ENCODE results near the gene THRB. TPM values are rescaled to one million over a fixed set of nuclear protein-coding genes. Genes with fewer than 3 reads are reported as not detected.
A peak's percentile ranks its signal among the peaks of the same experiment; 100 is the strongest.

THRB gene
- polyA plus RNA-seq, 1 of the 3 experiments (the other 2 are of a cell fraction) = 0.02 TPM

DNA sequence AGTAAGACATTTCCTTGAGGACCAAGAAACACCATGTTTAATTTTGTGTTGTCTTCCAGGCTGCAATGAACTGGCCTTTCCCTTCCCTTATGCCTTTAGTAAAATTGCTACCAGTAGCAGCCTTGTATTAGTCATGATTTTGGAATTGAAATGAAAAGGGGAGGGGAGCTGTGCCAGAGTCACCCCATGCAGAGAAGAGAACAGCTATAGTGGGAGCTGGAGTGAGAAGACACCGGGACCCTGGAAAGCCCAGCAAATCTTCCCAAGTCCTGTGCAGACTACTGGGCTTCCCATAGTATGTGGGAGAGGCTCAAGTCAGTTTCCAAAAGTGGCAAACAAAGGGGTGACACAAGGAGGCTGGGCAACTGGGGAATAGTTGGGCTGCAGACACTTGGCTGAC is 371.1 kb downstream of the THRB start:
- Histone ChIP-seq H3K9me3 (no peaks in the 10 kb centered on the region), H3K4me2 (0 out of 2 replicates have a peak overlapping the region, but pooled peaks have one; percentile 33), H3K27me3 (ENCODE audit: insufficient read depth) (no peaks in the 10 kb centered on the region), H3K4me3 (ENCODE audit: low read depth in 2 of 2, low read length in 1 of 2) (no peak overlapping the region), H2AFZ (ENCODE audit: low read depth) (peak overlapping the region; percentile 53; the same call in 1 of the 2 replicates), H3K9me2 (no peaks in the 10 kb centered on the region), H3K4me1 (ENCODE audit: control insufficient read depth in 1 of 2, insufficient read depth in 2 of 2, low read depth in 1 of 2, low read length in 1 of 2) (peaks cover 5 to 7% of the 10 kb centered on the region in 2 experiments), H4K20me1 (ENCODE audit: insufficient read depth) (no peaks in the 10 kb centered on the region), H3K79me2 (ENCODE audit: insufficient read depth) (no peaks in the 10 kb centered on the region), H3K27ac (ENCODE audit: low read depth in 2 of 2, low read length in 1 of 2) (no peak overlapping the region), H3F3A (replicated peaks; ENCODE audit: insufficient read depth) (no peaks in the 10 kb centered on the region), H3K9ac (no peak overlapping the region), H3K36me3 (replicated peaks in 1 of 2; ENCODE audit: control insufficient read depth in 1 of 2, insufficient read depth in 2 of 2, low read length in 1 of 2) (no peaks in the 10 kb centered on the region)
- ChIA-PET CTCF (interaction anchor here (1.0 to 1.5 kb wide), 2 partner anchors 35 to 62 kb away, joined by 3 read pairs; no protein-coding TSS in a partner anchor), POLR2A (no interaction called here)
- TF ChIP-seq FOSL2 (IDR thresholded peaks at IDR 0.05; ENCODE audit: borderline replicate concordance, low read depth) (peak; percentile 78), ELF1 (IDR thresholded peaks at IDR 0.05) (no peak), SMC3 (IDR thresholded peaks at IDR 0.05; ENCODE audit: low read depth, low read length) (no peak), JUND (IDR thresholded peaks at IDR 0.05) (peak; percentile 69), YY1 (IDR thresholded peaks at IDR 0.05; ENCODE audit: low read depth) (no peak), NFIC (IDR thresholded peaks at IDR 0.05; ENCODE audit: borderline replicate concordance) (0 out of 2 replicates have a peak, but pooled peaks have one; percentile 11), TCF12 (IDR thresholded peaks at IDR 0.05) (peak; percentile 40; the same call in 1 of the 2 replicates), MXI1 (IDR thresholded peaks at IDR 0.05; ENCODE audit: low read depth, low read length) (no peak)
- TF ChIP-seq, protein P1, sequence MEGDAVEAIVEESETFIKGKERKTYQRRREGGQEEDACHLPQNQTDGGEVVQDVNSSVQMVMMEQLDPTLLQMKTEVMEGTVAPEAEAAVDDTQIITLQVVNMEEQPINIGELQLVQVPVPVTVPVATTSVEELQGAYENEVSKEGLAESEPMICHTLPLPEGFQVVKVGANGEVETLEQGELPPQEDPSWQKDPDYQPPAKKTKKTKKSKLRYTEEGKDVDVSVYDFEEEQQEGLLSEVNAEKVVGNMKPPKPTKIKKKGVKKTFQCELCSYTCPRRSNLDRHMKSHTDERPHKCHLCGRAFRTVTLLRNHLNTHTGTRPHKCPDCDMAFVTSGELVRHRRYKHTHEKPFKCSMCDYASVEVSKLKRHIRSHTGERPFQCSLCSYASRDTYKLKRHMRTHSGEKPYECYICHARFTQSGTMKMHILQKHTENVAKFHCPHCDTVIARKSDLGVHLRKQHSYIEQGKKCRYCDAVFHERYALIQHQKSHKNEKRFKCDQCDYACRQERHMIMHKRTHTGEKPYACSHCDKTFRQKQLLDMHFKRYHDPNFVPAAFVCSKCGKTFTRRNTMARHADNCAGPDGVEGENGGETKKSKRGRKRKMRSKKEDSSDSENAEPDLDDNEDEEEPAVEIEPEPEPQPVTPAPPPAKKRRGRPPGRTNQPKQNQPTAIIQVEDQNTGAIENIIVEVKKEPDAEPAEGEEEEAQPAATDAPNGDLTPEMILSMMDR (IDR thresholded peaks at IDR 0.05) = no peak
- TF ChIP-seq, protein P2, sequence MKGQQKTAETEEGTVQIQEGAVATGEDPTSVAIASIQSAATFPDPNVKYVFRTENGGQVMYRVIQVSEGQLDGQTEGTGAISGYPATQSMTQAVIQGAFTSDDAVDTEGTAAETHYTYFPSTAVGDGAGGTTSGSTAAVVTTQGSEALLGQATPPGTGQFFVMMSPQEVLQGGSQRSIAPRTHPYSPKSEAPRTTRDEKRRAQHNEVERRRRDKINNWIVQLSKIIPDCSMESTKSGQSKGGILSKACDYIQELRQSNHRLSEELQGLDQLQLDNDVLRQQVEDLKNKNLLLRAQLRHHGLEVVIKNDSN (IDR thresholded peaks at IDR 0.05; ENCODE audit: borderline replicate concordance, low read depth) = no peak
- TF ChIP-seq, protein P3, sequence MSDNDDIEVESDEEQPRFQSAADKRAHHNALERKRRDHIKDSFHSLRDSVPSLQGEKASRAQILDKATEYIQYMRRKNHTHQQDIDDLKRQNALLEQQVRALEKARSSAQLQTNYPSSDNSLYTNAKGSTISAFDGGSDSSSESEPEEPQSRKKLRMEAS (IDR thresholded peaks at IDR 0.05; ENCODE audit: low read depth) = 0 out of 2 replicates have a peak, but pooled peaks have one; percentile 26
- no peak for DNase-seq
- 50% methylated on average over 1 of the region's 1 CpG for WGBS (ENCODE audit: low lambda C conversion rate)

DNA sequence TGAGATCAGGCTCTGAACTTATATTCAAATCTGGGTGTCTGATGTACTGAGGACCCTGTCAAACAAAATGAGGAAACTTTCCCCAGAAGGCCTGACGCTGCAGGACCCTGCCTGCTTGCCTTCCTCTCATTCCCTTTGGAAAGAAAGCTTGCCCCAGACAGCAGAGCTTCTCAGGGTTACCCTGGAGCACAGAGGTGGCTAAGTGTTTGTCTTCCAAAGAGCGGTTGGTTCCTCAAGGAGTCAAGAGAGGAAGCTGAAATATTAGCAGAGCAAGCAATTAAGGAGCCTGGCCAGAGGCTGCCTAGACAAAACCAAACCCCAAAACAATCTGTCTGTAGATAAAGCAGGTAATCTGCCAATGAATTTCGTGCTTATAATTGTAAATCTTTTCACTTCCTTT is 374.2 kb downstream of the THRB start:
- no peaks in the 10 kb centered on the region for H3K36me3 ChIP-seq (replicated peaks in 1 of 2; ENCODE audit: control insufficient read depth in 1 of 2, insufficient read depth in 2 of 2, low read length in 1 of 2)
- ChIA-PET CTCF (interaction anchor here (0.8 kb wide), 1 partner anchor 13 kb away, joined by 3 read pairs; no protein-coding TSS in a partner anchor), POLR2A (no interaction called here)
- no peaks in the 10 kb centered on the region for H3K27me3 ChIP-seq (ENCODE audit: insufficient read depth)
- no peak overlapping the region for H3K27ac ChIP-seq (ENCODE audit: low read depth in 2 of 2, low read length in 1 of 2)
- no peaks in the 10 kb centered on the region for H3K79me2 ChIP-seq (ENCODE audit: insufficient read depth)
- WGBS (ENCODE audit: low lambda C conversion rate) = 74% methylated on average over 3 of the region's 3 CpGs
- DNase-seq = no peak
- H3K4me3 ChIP-seq (ENCODE audit: low read depth in 2 of 2, low read length in 1 of 2) = no peak overlapping the region
- H3K9me3 ChIP-seq = no peaks in the 10 kb centered on the region
- H3K4me2 ChIP-seq = no peak overlapping the region
- H3K9me2 ChIP-seq = no peaks in the 10 kb centered on the region
- no peak overlapping the region for H2AFZ ChIP-seq (ENCODE audit: low read depth)
- no peaks in the 10 kb centered on the region for H3F3A ChIP-seq (replicated peaks; ENCODE audit: insufficient read depth)
- peaks cover 0 to 7% of the 10 kb centered on the region in 2 experiments; a peak in 2 of 4 replicates for H3K4me1 ChIP-seq (ENCODE audit: control insufficient read depth in 1 of 2, insufficient read depth in 2 of 2, low read depth in 1 of 2, low read length in 1 of 2)
- H3K9ac ChIP-seq = no peak overlapping the region
- H4K20me1 ChIP-seq (ENCODE audit: insufficient read depth) = no peaks in the 10 kb centered on the region
- TF ChIP-seq MEF2A (IDR thresholded peaks at IDR 0.05; ENCODE audit: borderline replicate concordance, low read depth) (no peak), EP300 (IDR thresholded peaks at IDR 0.05; ENCODE audit: borderline replicate concordance in 1 of 2, low read depth in 1 of 2, low read length in 1 of 2) (no peak), RXRA (IDR thresholded peaks at IDR 0.05; ENCODE audit: borderline replicate concordance, low read depth) (no peak), FOXJ3 (CRISPR knock-in tag; IDR thresholded peaks at IDR 0.05) (no peak), FOSL2 (IDR thresholded peaks at IDR 0.05; ENCODE audit: borderline replicate concordance, low read depth) (no peak), POLR2AphosphoS5 (IDR thresholded peaks at IDR 0.05; ENCODE audit: low read depth, low read length) (no peak), TCF12 (IDR thresholded peaks at IDR 0.05) (no peak), NFIC (IDR thresholded peaks at IDR 0.05; ENCODE audit: borderline replicate concordance) (no peak), JUND (IDR thresholded peaks at IDR 0.05) (no peak), RFX5 (IDR thresholded peaks at IDR 0.05; ENCODE audit: low read length) (no peak), TEAD4 (IDR thresholded peaks at IDR 0.05; ENCODE audit: borderline replicate concordance, insufficient read depth) (no peak), ELF1 (IDR thresholded peaks at IDR 0.05) (no peak)
- TF ChIP-seq, protein P1 (IDR thresholded peaks at IDR 0.05) = no peak
- TF ChIP-seq, protein P3 (IDR thresholded peaks at IDR 0.05; ENCODE audit: low read depth) = no peak
- TF ChIP-seq, protein P4, sequence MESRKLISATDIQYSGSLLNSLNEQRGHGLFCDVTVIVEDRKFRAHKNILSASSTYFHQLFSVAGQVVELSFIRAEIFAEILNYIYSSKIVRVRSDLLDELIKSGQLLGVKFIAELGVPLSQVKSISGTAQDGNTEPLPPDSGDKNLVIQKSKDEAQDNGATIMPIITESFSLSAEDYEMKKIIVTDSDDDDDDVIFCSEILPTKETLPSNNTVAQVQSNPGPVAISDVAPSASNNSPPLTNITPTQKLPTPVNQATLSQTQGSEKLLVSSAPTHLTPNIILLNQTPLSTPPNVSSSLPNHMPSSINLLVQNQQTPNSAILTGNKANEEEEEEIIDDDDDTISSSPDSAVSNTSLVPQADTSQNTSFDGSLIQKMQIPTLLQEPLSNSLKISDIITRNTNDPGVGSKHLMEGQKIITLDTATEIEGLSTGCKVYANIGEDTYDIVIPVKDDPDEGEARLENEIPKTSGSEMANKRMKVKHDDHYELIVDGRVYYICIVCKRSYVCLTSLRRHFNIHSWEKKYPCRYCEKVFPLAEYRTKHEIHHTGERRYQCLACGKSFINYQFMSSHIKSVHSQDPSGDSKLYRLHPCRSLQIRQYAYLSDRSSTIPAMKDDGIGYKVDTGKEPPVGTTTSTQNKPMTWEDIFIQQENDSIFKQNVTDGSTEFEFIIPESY (IDR thresholded peaks at IDR 0.05; ENCODE audit: borderline replicate concordance, low read depth) = no peak
